ENCODE results near the gene AMELX. TPM values are rescaled to one million over a fixed set of nuclear protein-coding genes. Genes with fewer than 3 reads are reported as not detected.

AMELX gene
- total RNA-seq, result not detected in 2 replicates

- intact Hi-C loops (cut with micrococcal nuclease), result no loop called here
Observed at GRCh38 chrX:11293113-11293512, at the start of gene AMELX. AMELX (plus strand) TSS chrX:11293413; CDS start chrX:11294789, 1,376 bp downstream.

- intact Hi-C loops (cut with micrococcal nuclease), result no loop called here
Observed at GRCh38 chrX:11244636-11245035, 48.6 kb upstream of the AMELX start.

- intact Hi-C loops (cut with micrococcal nuclease), result no loop called here
Observed at GRCh38 chrX:11254417-11255109, 38.6 kb upstream of the AMELX start.

- intact Hi-C loops (cut with micrococcal nuclease), result no loop called here
Observed at GRCh38 chrX:11257290-11257689, 35.9 kb upstream of the AMELX start.

GRCh38 chrX:11257711-11258110 lies 35.5 kb upstream of the AMELX start:
- intact Hi-C loops (cut with micrococcal nuclease), result no loop called here

GRCh38 chrX:11259437-11259836 lies 33.8 kb upstream of the AMELX start:
- intact Hi-C loops (cut with micrococcal nuclease), result no loop called here

- intact Hi-C loops (cut with micrococcal nuclease), result no loop called here
Observed at GRCh38 chrX:11261260-11261659, 32.0 kb upstream of the AMELX start.

- intact Hi-C loops (cut with micrococcal nuclease), result no loop called here
Observed at GRCh38 chrX:11264925-11265324, 28.3 kb upstream of the AMELX start.

- intact Hi-C loops (cut with micrococcal nuclease), result no loop called here
Observed at GRCh38 chrX:11265352-11265751, 27.9 kb upstream of the AMELX start.

GRCh38 chrX:11266573-11267003 lies 26.6 kb upstream of the AMELX start:
- intact Hi-C loops (cut with micrococcal nuclease), result no loop called here

- intact Hi-C loops (cut with micrococcal nuclease), result no loop called here
Observed at GRCh38 chrX:11267425-11267824, 25.8 kb upstream of the AMELX start.

- intact Hi-C loops (cut with micrococcal nuclease), result no loop called here
Observed at GRCh38 chrX:11269006-11269405, 24.2 kb upstream of the AMELX start.

- intact Hi-C loops (cut with micrococcal nuclease), result no loop called here
Observed at GRCh38 chrX:11269996-11270395, 23.2 kb upstream of the AMELX start.

- intact Hi-C loops (cut with micrococcal nuclease), result no loop called here
Observed at GRCh38 chrX:11272290-11272689, 20.9 kb upstream of the AMELX start.

- intact Hi-C loops (cut with micrococcal nuclease), result no loop called here
Observed at GRCh38 chrX:11272863-11273262, 20.4 kb upstream of the AMELX start.

- intact Hi-C loops (cut with micrococcal nuclease), result no loop called here
Observed at GRCh38 chrX:11273544-11273943, 19.7 kb upstream of the AMELX start.

GRCh38 chrX:11282043-11282442 lies 11.2 kb upstream of the AMELX start:
- intact Hi-C loops (cut with micrococcal nuclease), result no loop called here

- intact Hi-C loops (cut with micrococcal nuclease), result no loop called here
Observed at GRCh38 chrX:11285651-11286050, 7.6 kb upstream of the AMELX start.

GRCh38 chrX:11287505-11287904 lies 5.7 kb upstream of the AMELX start:
- intact Hi-C loops (cut with micrococcal nuclease), result no loop called here

GRCh38 chrX:11290416-11291102 lies 2.7 kb upstream of the AMELX start:
- intact Hi-C loops (cut with micrococcal nuclease), result no loop called here

GRCh38 chrX:11296051-11296450 lies 2.8 kb downstream of the AMELX start:
- intact Hi-C loops (cut with micrococcal nuclease), result no loop called here

GRCh38 chrX:11298600-11298999 lies 5.4 kb downstream of the AMELX start:
- intact Hi-C loops (cut with micrococcal nuclease), result no loop called here

- intact Hi-C loops (cut with micrococcal nuclease), result no loop called here
Observed at GRCh38 chrX:11304829-11305228, 11.6 kb downstream of the AMELX start.
